Ovary (tissue), 9 donors: ENCODE measurements around the gene MCRS1. TPM values are rescaled to one million over a fixed set of nuclear protein-coding genes. Genes with fewer than 3 reads are reported as not detected.

ENCODE experiments used
- DNase-seq, 5 donors: peaks; one replicate each; pipeline ENCODE4 v3.0.0-alpha.2; 2019 to 2020
- H3K27ac ChIP-seq, 2 donors: fragments of 200-600 bp; one replicate each; pipeline versions ENCODE4 v1.5.1 to v1.8.0; 2019 to 2022
- H3K27me3 ChIP-seq: fragments of 200-600 bp; one replicate; pipeline ENCODE4 v1.8.0; 2022
- H3K36me3 ChIP-seq: fragments of 200-600 bp; sonication (generic); one replicate; pipeline ENCODE4 v1.5.1; 2019
- H3K4me1 ChIP-seq: one replicate; pipeline ENCODE4 v1.8.1; 2013; ENCODE audit warnings: mild to moderate bottlenecking, moderate library complexity; ENCODE audit not compliant: insufficient read depth
- H3K4me3 ChIP-seq: fragments of 200-600 bp; sonication (generic); one replicate; pipeline ENCODE4 v1.5.1; 2017
- H3K9me3 ChIP-seq, 2 donors: fragments of 200-600 bp in 1 of 2; sonication (generic) in 1 of 2; one replicate each; pipeline versions ENCODE4 v1.5.1 to v1.8.1; 2013 to 2019; ENCODE audit warnings: mild to moderate bottlenecking in 1 of 2, moderate library complexity in 1 of 2
- EP300 ChIP-seq: sonication (generic); formaldehyde crosslinking; IDR thresholded peaks from one replicate; pipeline ENCODE4 v1.6.1; 2017; ENCODE audit warnings: antibody characterized with exemption
- POLR2A ChIP-seq: fragments of 450-650 bp; IDR thresholded peaks from one replicate; pipeline ENCODE4 v1.6.1; 2017; ENCODE audit warnings: antibody characterized with exemption, mild to moderate bottlenecking, moderate library complexity
- WGBS, 3 donors: extraction: QIAGEN DNeasy Blood & Tissue Kit in 1 of 3; methylation state at CpG; one replicate each; pipeline versions ENCODE4 v1.1.5 to v1.1.7; 2013 to 2017; 5-methylcytosine and 5-hydroxymethylcytosine counted together
- intact Hi-C, 4 donors: fragments of 100-400 bp; cut with DNase I; formaldehyde crosslinking; loops; one replicate each; pipeline versions ENCODE4 v1.11.0 to v1.15.1; 2022 to 2023
- polyA plus RNA-seq, 2 donors: library from polyadenylated mRNA; stranded (reverse); fragments of 200-250 nt in 1 of 2; fragments of 350-450 nt in 1 of 2; fragmentation: Illumina TruSeq in 1 of 2; extraction: RNeasy Lipid Tissue Mini Kit (QIAGEN cat#74804) in 1 of 2; gene quantifications; one replicate each; pipeline ENCODE4 v1.2.3, GENCODE V29; 2013 to 2014
- total RNA-seq, 7 donors: library from RNA; depleted of rRNA in 2 of 7; stranded (reverse); fragments of >200 nt in 2 of 7; fragmentation: NEBNext Ultra II Directional in 3 of 7; extraction: Animal tissue kit (Norgen Biotek cat#: 25700) in 3 of 7; gene quantifications; one replicate each; pipeline versions ENCODE4 v1.1.0 to v1.2.4, GENCODE V29; 2016 to 2023
- TF ChIP-seq, protein P1 (sequence below), 3 donors: fragments of 450-650 bp in 2 of 3; fragments of 200-600 bp in 1 of 3; IDR thresholded peaks; one replicate each; pipeline versions ENCODE4 v1.5.1 to v1.8.0; 2016 to 2022; ENCODE audit warnings: antibody characterized with exemption in 3 of 3, mild to moderate bottlenecking in 1 of 3
- donor health status: DM: no; HTN: no; CAD: no; lungs with moderate emphysema.
- donor health status: DM: no; HTN: no; CAD: no.
- donor health status: Bipolar disorder and iron deficiency.
- donor health status: DM: yes; HTN: yes; CAD: no.
- donor health status: DM: no; HTN: no; CAD: no.
- donor health status: DM: yes; HTN: yes; CAD: no.

The MCRS1 gene
- total and polyA plus RNA-seq, 9 donors, result 14.7 to 56.2 (median 39.5) TPM

DNA sequence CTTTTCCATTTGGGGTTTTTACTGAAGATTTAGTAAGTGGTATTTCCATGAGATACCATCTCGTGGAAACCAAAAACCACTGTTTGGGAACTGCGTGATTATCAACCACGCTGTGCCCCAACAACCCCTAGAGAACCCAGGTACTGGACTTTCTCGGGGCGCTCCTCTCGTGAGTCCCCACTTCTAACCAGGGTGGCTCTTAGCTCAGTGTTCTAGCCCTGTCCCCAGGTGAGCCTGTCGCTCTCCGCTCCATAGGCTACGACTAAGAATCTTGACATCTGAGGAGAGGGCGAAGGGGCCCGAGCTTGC is 686 bp downstream of the MCRS1 start:
- DNase-seq, result peak in 1 of 5 donors; percentile 28
- Histone ChIP-seq H3K4me1 (peaks cover 8% of the 10 kb centered on the region), H3K9me3 (no peaks in the 10 kb centered on the region), H3K36me3 (no peaks in the 10 kb centered on the region), H3K27me3 (no peaks in the 10 kb centered on the region), H3K27ac (no peak overlapping the region), H3K4me3 (peak overlapping the region; percentile 92)
- 1 to 2% (median 1%) methylated on average over 11 of the region's 11 CpGs for WGBS, 3 donors
- intact Hi-C loops, result no loop called here
- TF ChIP-seq POLR2A, result no peak
- TF ChIP-seq, protein P1, sequence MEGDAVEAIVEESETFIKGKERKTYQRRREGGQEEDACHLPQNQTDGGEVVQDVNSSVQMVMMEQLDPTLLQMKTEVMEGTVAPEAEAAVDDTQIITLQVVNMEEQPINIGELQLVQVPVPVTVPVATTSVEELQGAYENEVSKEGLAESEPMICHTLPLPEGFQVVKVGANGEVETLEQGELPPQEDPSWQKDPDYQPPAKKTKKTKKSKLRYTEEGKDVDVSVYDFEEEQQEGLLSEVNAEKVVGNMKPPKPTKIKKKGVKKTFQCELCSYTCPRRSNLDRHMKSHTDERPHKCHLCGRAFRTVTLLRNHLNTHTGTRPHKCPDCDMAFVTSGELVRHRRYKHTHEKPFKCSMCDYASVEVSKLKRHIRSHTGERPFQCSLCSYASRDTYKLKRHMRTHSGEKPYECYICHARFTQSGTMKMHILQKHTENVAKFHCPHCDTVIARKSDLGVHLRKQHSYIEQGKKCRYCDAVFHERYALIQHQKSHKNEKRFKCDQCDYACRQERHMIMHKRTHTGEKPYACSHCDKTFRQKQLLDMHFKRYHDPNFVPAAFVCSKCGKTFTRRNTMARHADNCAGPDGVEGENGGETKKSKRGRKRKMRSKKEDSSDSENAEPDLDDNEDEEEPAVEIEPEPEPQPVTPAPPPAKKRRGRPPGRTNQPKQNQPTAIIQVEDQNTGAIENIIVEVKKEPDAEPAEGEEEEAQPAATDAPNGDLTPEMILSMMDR (IDR thresholded peaks at IDR 0.05), result no peak
- no peak for TF ChIP-seq EP300

DNA sequence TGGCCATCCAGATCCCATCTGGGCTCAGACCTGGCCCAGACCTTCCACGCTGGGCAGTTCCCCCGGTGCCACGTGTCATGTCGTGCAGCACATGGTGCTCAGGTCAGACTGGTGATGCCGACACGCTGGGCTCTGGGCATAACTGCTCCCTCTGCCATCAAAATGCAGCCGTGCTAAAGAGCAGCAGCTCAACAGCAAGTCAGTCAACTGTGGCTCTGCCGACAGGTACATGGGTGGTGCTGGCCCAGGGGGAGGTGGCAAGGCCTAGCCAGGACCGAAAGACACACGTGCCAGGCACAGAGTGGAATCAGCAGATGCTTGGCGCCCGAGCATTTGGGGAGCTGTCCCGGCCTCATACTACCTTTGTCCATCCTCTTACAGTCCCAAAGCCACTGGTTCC is 1.6 kb downstream of the MCRS1 start:
- H3K4me3 ChIP-seq, result no peak overlapping the region
- WGBS, 3 donors, result 89 to 93% (median 93%) methylated on average over 13 of the region's 13 CpGs
- intact Hi-C loops, result no loop called here
- no peak for DNase-seq
- H3K27me3 ChIP-seq, result no peaks in the 10 kb centered on the region
- no peaks in the 10 kb centered on the region for H3K9me3 ChIP-seq
- H3K4me1 ChIP-seq, result peaks cover 8% of the 10 kb centered on the region
- TF ChIP-seq POLR2A (no peak), EP300 (no peak)
- TF ChIP-seq, protein P1 (IDR thresholded peaks at IDR 0.05), result no peak
- no peak overlapping the region for H3K27ac ChIP-seq
- no peaks in the 10 kb centered on the region for H3K36me3 ChIP-seq

DNA sequence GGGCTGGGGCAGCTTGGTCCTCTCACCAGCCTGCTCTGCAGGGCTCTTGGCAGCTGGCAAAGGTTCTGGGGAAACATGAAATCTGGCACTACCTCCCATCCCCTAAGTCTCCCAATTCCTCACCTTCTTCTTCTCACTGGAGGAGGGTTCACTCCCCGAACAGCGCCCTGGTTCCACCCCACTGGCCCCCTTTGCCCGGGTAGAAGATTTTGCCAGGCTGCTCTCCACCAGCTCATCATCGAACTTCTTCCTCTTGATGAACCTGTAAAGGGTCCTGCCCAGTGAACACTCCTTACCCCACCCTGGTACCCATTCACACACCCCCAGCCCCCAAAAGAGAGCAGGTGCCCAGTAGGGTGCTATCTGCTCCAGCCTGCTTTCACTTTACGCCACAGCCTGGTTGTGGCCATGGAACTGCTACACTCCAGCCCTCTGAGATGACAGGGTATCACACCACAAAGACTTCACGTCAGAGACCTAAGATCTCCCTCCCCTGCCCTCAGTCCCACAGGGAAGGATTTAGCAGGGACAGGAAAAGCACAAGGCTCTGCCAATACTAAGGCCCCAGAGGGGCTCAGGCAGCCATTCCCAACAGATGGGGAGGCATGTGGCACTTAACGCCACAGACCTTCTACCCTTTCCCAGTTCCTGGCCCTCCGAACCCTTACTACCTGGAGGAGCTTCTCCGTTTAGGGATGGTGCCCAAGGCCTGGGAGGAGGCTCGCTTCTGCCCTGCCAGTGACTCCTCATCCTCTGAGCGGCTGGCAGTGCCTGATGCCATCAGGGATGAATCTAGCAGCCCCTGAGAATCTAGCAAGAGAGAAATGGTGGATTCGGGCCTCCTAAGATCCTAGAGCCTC is 2.3 kb downstream of the MCRS1 start:
- H3K27ac ChIP-seq, result no peak overlapping the region
- TF ChIP-seq, protein P1 (IDR thresholded peaks at IDR 0.05), result no peak
- no peak overlapping the region for H3K4me3 ChIP-seq
- intact Hi-C loops, result no loop called here
- H3K4me1 ChIP-seq, result peaks cover 8% of the 10 kb centered on the region
- H3K9me3 ChIP-seq, result no peaks in the 10 kb centered on the region
- 89 to 93% (median 91%) methylated on average over 12 of the region's 12 CpGs for WGBS, 3 donors
- H3K36me3 ChIP-seq, result no peaks in the 10 kb centered on the region
- no peak for DNase-seq
- H3K27me3 ChIP-seq, result no peaks in the 10 kb centered on the region

- no peak for DNase-seq
- no peaks in the 10 kb centered on the region for H3K27me3 ChIP-seq
- H3K4me3 ChIP-seq, result no peak overlapping the region
- intact Hi-C loops, result no loop called here
- TF ChIP-seq POLR2A (no peak), EP300 (no peak)
- TF ChIP-seq, protein P1 (IDR thresholded peaks at IDR 0.05), result no peak
- H3K4me1 ChIP-seq, result peaks cover 8% of the 10 kb centered on the region
- no peaks in the 10 kb centered on the region for H3K36me3 ChIP-seq
- 65 to 83% (median 77%) methylated on average over 8 of the region's 8 CpGs for WGBS, 3 donors
- H3K27ac ChIP-seq, result no peak overlapping the region
- no peaks in the 10 kb centered on the region for H3K9me3 ChIP-seq
Observed at GRCh38 chr12:49564686-49565405, 3.1 kb downstream of the MCRS1 start.
